SW480 (cell line): ENCODE measurements around the gene MAPK8IP1.
A peak's percentile ranks its signal among the peaks of the same experiment; 100 is the strongest.

Source experiments
- DNase-seq: peaks from one replicate; pipeline ENCODE4 v3.0.0-alpha.2; 2016; ENCODE audit warnings: low spot score

Gene MAPK8IP1

GRCh38 chr11:45926536-45927331, 41.3 kb downstream of the MAPK8IP1 start:
- DNase-seq, result no peak

- DNase-seq, result no peak
These were observed 41.9 kb downstream of the MAPK8IP1 start for GRCh38 chr11:45927332-45927683.

GRCh38 chr11:45927684-45928413, 42.4 kb downstream of the MAPK8IP1 start:
- no peak for DNase-seq

GRCh38 chr11:45928535-45929215, 43.2 kb downstream of the MAPK8IP1 start:
- no peak for DNase-seq

GRCh38 chr11:45929486-45930030, 44.1 kb downstream of the MAPK8IP1 start:
- peak; percentile 15 for DNase-seq

GRCh38 chr11:45930031-45930794, 44.8 kb downstream of the MAPK8IP1 start:
- DNase-seq, result peak; percentile 54

GRCh38 chr11:45930951-45931570, 45.6 kb downstream of the MAPK8IP1 start:
- no peak for DNase-seq

GRCh38 chr11:45931739-45932138, 46.3 kb downstream of the MAPK8IP1 start:
- no peak for DNase-seq

- DNase-seq, result no peak
These were observed 46.8 kb downstream of the MAPK8IP1 start for GRCh38 chr11:45932217-45932616.

GRCh38 chr11:45933131-45933831, 47.8 kb downstream of the MAPK8IP1 start:
- no peak for DNase-seq

- no peak for DNase-seq
These were observed 48.6 kb downstream of the MAPK8IP1 start for GRCh38 chr11:45933846-45934579.

GRCh38 chr11:45934580-45935318, 49.3 kb downstream of the MAPK8IP1 start:
- DNase-seq, result no peak

- no peak for DNase-seq
These were observed 50.1 kb downstream of the MAPK8IP1 start for GRCh38 chr11:45935349-45936064.

- no peak for DNase-seq
These were observed 51.1 kb downstream of the MAPK8IP1 start for GRCh38 chr11:45936511-45937054.

GRCh38 chr11:45937916-45938315, 52.5 kb downstream of the MAPK8IP1 start:
- DNase-seq, result no peak

- no peak for DNase-seq
These were observed 54.4 kb downstream of the MAPK8IP1 start for GRCh38 chr11:45939836-45940235.

GRCh38 chr11:45941285-45941684, 55.8 kb downstream of the MAPK8IP1 start:
- no peak for DNase-seq

GRCh38 chr11:45942381-45942780, 56.9 kb downstream of the MAPK8IP1 start:
- no peak for DNase-seq
